Small intestine (tissue), 7 donors: ENCODE results near the gene FUT4. TPM values are rescaled to one million over a fixed set of nuclear protein-coding genes. Genes with fewer than 3 reads are reported as not detected.
A peak's percentile ranks its signal among the peaks of the same experiment; 100 is the strongest.
"Not testable (repeated sequence)": the region's sequence is repeated elsewhere in the genome, so short reads cannot be mapped to it uniquely, and the experiment has no call there.

Experiments used
- DNase-seq, 2 donors: peaks; one replicate each; pipeline versions ENCODE4 v3.0.0 to v3.0.0-alpha.2; 2013
- FAIRE-seq: peaks from 2 replicates; lab custom pipeline; 2012; peaks lifted over from hg19 to GRCh38; lab: Jason Lieb, UNC
- H3K27ac ChIP-seq, 3 donors: one replicate each; pipeline ENCODE4 v1.5.1; 2013; ENCODE audit warnings: low read length in 2 of 3, mild to moderate bottlenecking in 2 of 3, control low read depth in 1 of 3, inconsistent platforms in 1 of 3, low read depth in 1 of 3, moderate library complexity in 1 of 3
- H3K27me3 ChIP-seq, 3 donors: one replicate each; pipeline ENCODE4 v1.6.1; 2013; ENCODE audit warnings: low read length in 3 of 3, inconsistent platforms in 1 of 3; ENCODE audit not compliant: control insufficient read depth in 3 of 3, insufficient read depth in 3 of 3
- H3K36me3 ChIP-seq, 3 donors: one replicate each; pipeline ENCODE4 v1.6.1; 2013; ENCODE audit warnings: low read length in 3 of 3, inconsistent platforms in 1 of 3, low read depth in 1 of 3, mild to moderate bottlenecking in 1 of 3, moderate library complexity in 1 of 3; ENCODE audit not compliant: control insufficient read depth in 3 of 3, insufficient read depth in 2 of 3
- H3K4me1 ChIP-seq, 3 donors: one replicate each; pipeline ENCODE4 v1.6.1; 2013; ENCODE audit warnings: low read length in 2 of 3, inconsistent platforms in 1 of 3, low read depth in 1 of 3, mild to moderate bottlenecking in 1 of 3, moderate library complexity in 1 of 3; ENCODE audit not compliant: control insufficient read depth in 3 of 3, insufficient read depth in 2 of 3
- H3K4me3 ChIP-seq, 3 donors: one replicate each; pipeline ENCODE4 v1.5.1; 2013; ENCODE audit warnings: low read length in 3 of 3, control low read depth in 1 of 3, inconsistent platforms in 1 of 3, low read depth in 1 of 3, mild to moderate bottlenecking in 1 of 3, moderate library complexity in 1 of 3
- H3K9me3 ChIP-seq, 2 donors: one replicate each; pipeline ENCODE4 v1.6.1; 2013; ENCODE audit warnings: low read depth in 1 of 2, low read length in 1 of 2; ENCODE audit not compliant: control insufficient read depth in 2 of 2, insufficient read depth in 1 of 2
- WGBS, 3 donors: extraction: QIAGEN DNeasy Blood & Tissue Kit; methylation state at CpG; one replicate each; pipeline ENCODE4 v1.1.7; 2013; 5-methylcytosine and 5-hydroxymethylcytosine counted together
- polyA plus RNA-seq, 4 donors: library from polyadenylated mRNA; stranded (reverse) in 3 of 4; unstranded in 1 of 4; fragments of 200-250 nt in 3 of 4; fragments of 120-200 nt in 1 of 4; gene quantifications; one replicate each; pipeline versions ENCODE4 v1.2.1 to v1.2.3, GENCODE V29; 2013
- donor health status: healthy with polysubstance abuse.
- donor health status: control.
- donor health status: control.
- donor health status: Bipolar disorder and iron deficiency.
- donor health status: healthy.

Gene FUT4
- polyA plus RNA-seq, 4 donors, result 6.0 to 22.4 (median 12.3) TPM

DNA sequence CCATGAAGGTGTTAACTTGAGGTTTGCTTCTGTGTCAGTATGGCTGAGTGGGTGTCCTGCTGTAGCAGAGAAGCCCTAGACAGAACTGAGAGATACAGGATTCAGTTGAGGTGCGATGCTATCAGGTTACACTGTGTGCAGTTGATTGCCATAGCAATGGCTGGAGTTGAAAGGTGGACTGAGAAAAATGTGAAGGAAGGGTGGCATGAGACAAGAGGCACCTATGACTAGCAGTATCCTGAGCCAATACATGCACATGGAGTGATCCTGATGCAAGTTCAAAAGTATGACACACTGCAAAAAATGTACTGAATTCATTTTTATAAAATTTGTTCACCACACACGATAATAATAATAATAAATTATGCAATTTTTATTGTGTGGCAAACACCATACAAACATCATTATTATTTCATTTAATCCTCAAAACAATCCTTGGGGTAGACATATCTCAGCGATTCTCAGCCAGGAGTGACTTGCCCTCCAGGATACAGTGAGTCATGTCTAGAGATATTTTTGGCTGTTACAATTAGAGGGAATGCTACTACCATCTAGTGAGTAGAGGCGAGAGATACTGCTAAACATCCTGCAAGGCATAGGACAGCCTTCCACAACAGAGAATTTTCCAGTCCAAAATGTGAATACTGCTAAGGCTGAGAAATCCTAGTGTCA is 19.6 kb downstream of the FUT4 start:
- H3K27me3 ChIP-seq, result no peaks in the 10 kb centered on the region
- no peak overlapping the region for H3K27ac ChIP-seq
- H3K4me1 ChIP-seq, result peaks cover 0 to 4% (median 4%) of the 10 kb centered on the region in 3 donors
- DNase-seq, result no peak
- H3K9me3 ChIP-seq, result no peaks in the 10 kb centered on the region
- whole genome bisulfite sequencing, 3 donors, result 69 to 78% (median 77%) methylated on average over 4 of the region's 4 CpGs
- H3K36me3 ChIP-seq, result peaks cover 0 to 9% (median 0%) of the 10 kb centered on the region in 3 donors
- H3K4me3 ChIP-seq, result no peak overlapping the region
- FAIRE-seq, result no peak

DNA sequence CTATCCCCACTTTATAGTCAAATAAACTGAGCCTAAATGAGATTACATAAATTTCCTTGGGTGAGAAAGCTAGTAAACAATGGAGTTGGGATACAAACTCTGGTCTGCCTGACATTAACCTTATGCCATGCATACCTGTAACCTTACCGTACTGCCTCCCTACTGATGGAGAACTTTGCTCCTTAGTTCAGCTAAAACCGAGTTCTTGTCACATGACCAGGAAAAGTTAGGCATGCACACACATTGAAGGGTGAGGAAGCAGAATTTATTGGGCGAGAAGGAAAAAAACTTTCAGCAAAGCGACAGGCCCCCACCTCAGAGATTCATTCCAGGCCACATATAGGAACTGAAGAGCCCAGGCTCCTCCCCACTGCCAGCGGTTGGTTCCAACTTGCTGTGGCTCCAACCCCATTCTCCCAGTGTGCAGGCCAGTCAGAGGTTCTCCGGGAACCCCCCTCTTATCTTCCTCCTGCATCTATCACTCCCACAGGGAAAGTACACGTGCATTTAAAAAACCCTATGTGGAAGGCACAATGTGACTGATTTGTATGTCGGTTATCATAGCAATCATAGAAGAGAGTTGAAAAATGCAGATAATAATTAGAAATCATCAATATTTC is 20.2 kb downstream of the FUT4 start:
- Histone ChIP-seq H3K27ac (no peak overlapping the region), H3K36me3 (peaks cover 0 to 10% (median 0%) of the 10 kb centered on the region in 3 donors), H3K27me3 (no peaks in the 10 kb centered on the region), H3K9me3 (no peaks in the 10 kb centered on the region), H3K4me3 (no peak overlapping the region), H3K4me1 (peaks cover 0 to 4% (median 4%) of the 10 kb centered on the region in 3 donors)
- WGBS, 3 donors, result 38 to 66% (median 50%) methylated on average over 8 of the region's 8 CpGs
- FAIRE-seq, result no peak
- peak in 1 of 2 donors; percentile 54 for DNase-seq

DNA sequence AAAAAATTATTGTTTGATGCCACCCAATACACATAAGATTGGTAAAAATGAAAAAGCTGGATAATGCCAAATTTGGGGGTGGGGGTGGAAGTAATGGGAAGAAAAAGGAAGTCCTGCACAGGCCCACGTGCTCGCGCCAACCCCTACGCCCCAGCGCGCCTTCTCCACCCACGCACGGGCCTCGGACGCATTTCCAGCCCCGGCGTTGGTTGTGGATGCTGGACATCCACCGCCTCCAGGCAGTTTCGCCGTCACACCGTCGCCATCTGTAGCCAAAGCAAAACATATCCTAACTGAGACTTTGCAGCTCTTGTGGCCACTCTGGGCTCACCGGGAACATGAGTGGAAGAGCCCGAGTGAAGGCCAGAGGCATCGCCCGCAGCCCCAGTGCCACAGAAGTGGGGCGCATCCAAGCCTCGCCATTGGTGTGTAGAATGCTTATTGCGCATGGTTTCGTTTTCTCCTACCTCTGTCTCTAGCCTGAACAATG is 23.5 kb downstream of the FUT4 start, which contains the start of gene PIWIL4:
TSS of gene PIWIL4 (plus strand) at position 188 of the 490 bp plus-strand sequence. CDS start at position 339, 151 bp downstream.
- peaks cover 0 to 13% (median 0%) of the 10 kb centered on the region in 3 donors for H3K36me3 ChIP-seq
- FAIRE-seq, result no peak
- no peak within 1 kb of the TSS for H3K27ac ChIP-seq
- H3K4me3 ChIP-seq, result no peak within 1 kb of the TSS
- no peaks in the 10 kb centered on the region for H3K9me3 ChIP-seq
- DNase-seq, result no peak
- H3K4me1 ChIP-seq, result peaks cover 0 to 4% (median 4%) of the 10 kb centered on the region in 3 donors
- no peaks in the 10 kb centered on the region for H3K27me3 ChIP-seq
- WGBS, 3 donors, result 94 to 98% (median 97%) methylated on average over 25 of the region's 25 CpGs

DNA sequence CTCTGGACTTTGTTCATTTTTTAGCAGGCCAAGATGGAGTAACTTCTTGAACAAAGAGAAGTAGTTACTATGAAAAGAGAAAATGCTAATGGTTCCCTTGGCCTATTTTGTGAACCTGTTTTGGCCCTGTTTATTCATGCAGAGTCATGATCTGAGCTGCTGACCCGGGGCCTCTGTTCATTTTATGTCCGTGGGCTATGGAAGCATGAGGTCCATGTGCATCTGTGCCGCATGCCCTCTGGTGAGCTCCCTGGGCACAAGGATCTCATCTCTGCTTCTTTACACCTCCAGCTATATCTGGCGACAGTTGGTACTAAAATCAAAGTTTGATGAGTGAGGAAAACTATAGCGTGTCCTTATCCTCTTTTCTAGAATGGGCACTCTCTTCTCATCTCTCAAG is 24.5 kb downstream of the FUT4 start:
- peaks cover 0 to 4% (median 4%) of the 10 kb centered on the region in 3 donors for H3K4me1 ChIP-seq
- H3K9me3 ChIP-seq, result no peaks in the 10 kb centered on the region
- no peak overlapping the region for H3K27ac ChIP-seq
- H3K27me3 ChIP-seq, result no peaks in the 10 kb centered on the region
- FAIRE-seq (no peak), DNase-seq (no peak)
- H3K4me3 ChIP-seq, result no peak overlapping the region
- 96 to 99% (median 97%) methylated on average over 5 of the region's 5 CpGs for WGBS, 3 donors
- peaks cover 0 to 13% (median 0%) of the 10 kb centered on the region in 3 donors for H3K36me3 ChIP-seq

DNA sequence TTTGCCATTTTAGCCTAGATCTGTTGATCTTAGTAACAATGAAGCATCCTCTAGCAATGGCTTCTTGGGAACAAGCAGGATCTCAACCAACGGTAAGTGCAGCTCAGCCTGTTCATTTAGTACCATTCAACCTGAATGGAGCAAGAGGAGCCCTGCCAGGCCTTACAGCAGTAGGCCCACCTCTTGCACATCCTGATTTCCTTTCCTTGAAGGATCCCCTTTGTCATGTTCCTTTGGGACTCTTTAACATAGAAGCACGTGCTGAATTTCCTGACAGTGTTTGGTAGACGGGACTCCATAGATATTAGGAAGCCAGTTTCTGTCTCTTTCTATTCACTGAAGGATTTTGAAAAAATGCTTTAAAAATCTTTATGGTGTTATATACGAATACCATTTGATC is 25.0 kb downstream of the FUT4 start:
- FAIRE-seq, result no peak
- Histone ChIP-seq H3K4me1 (peaks cover 0 to 4% (median 2%) of the 10 kb centered on the region in 3 donors), H3K4me3 (no peak overlapping the region), H3K36me3 (peaks cover 0 to 13% (median 0%) of the 10 kb centered on the region in 3 donors), H3K9me3 (no peaks in the 10 kb centered on the region), H3K27ac (no peak overlapping the region), H3K27me3 (no peaks in the 10 kb centered on the region)
- no peak for DNase-seq
- WGBS, 3 donors, result 91 to 98% (median 94%) methylated on average over 4 of the region's 4 CpGs

DNA sequence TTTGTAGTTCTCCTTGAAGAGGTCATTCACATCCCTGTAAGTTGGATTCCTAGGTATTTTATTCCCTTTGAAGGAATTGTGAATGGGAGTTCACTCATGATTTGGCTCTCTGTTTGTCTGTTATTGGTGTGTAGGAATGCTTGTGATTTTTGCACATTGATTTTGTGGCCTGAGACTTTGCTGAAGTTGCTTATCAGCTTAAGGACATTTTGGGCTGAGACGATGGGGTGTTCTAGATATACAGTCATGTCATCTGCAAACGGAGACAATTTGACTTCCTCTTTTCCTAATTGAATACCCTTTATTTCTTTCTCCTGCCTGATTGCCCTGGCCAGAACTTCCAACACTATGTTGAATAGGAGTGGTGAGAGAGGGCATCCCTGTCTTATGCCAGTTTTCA is 29.3 kb downstream of the FUT4 start:
- H3K4me3 ChIP-seq, H3K27me3 ChIP-seq, FAIRE-seq, H3K9me3 ChIP-seq, H3K27ac ChIP-seq, H3K4me1 ChIP-seq, DNase-seq: not testable (repeated sequence)
- WGBS, 3 donors, result 64 to 83% (median 80%) methylated on average over 2 of the region's 2 CpGs
- peaks cover 0 to 13% (median 4%) of the 10 kb centered on the region in 3 donors for H3K36me3 ChIP-seq

DNA sequence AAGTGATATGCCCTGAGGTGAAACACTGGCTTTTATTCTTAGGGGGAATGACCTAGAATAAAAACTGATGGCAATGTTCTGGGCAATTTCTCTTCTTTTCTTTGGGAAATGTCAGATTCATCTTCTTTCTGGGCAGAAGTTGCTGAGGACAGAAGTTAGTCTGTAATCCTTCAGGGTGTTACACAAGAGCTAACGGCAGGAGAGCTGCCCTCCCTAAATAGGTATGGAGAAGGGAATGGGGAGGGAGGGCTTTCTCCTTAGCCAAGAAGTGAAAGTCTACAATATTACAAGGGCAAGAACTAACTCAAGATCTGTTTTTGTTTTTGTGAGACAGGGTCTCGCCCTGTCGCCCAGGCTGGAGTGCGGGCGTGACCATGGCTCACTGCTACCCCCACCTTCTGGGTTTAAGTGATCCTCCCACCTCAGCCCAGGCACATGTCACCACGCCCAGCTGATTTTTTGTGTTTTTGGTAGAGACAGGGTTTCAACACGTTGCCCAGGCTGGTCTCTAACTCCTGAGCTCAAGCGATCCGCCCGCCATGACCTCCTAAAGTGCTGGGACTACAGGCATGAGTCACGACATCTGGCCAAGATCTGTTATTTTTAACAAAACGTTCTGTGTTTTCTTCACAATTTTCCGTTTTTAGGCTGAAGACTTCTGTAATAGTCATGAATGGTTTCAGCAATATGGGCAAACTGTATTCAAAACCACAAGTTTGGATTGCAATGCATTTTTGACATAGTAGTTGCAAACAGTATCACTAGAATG is 30.7 kb downstream of the FUT4 start:
- DNase-seq, result no peak
- 83 to 89% (median 84%) methylated on average over 13 of the region's 13 CpGs for whole genome bisulfite sequencing, 3 donors
- Histone ChIP-seq H3K9me3 (no peaks in the 10 kb centered on the region), H3K36me3 (peaks cover 0 to 10% (median 6%) of the 10 kb centered on the region in 3 donors), H3K27me3 (no peaks in the 10 kb centered on the region), H3K4me3 (no peak overlapping the region), H3K4me1 (no peaks in the 10 kb centered on the region), H3K27ac (no peak overlapping the region)
- no peak for FAIRE-seq

DNA sequence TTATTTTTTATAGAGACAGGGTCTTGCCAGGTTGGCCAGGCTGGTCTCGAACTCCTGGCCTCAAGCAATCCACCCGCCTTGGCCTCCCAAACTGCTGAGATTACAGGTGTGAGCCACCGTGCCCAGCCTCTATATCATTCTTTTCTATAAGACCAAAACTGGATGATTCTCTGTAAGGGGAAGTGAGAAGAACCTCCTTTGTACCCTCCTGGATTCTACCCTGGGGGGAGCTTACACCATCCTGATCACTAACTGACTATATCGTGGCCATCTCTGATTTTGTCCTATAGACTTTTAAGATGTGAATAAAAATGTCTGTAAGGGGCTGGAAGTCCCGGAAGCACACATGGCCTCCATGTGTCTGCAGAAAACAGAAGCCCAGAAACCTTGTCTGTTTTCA is 32.6 kb downstream of the FUT4 start:
- no peaks in the 10 kb centered on the region for H3K27me3 ChIP-seq
- FAIRE-seq (no peak), DNase-seq (no peak)
- no peaks in the 10 kb centered on the region for H3K9me3 ChIP-seq
- H3K36me3 ChIP-seq, result peaks cover 0 to 6% (median 4%) of the 10 kb centered on the region in 3 donors
- H3K27ac ChIP-seq, result no peak overlapping the region
- no peak overlapping the region for H3K4me3 ChIP-seq
- no peaks in the 10 kb centered on the region for H3K4me1 ChIP-seq
- 89 to 90% (median 90%) methylated on average over 5 of the region's 5 CpGs for WGBS, 3 donors
